GM21717 (cell line): Measurements from ENCODE around the gene PNKD.

ENCODE experiments used
- ATAC-seq: cut with Tn5 transposase; IDR thresholded peaks from one replicate; pipeline ENCODE4 v1.9.1; 2021; ENCODE audit warnings: mild to moderate bottlenecking, moderate library complexity; ENCODE audit not compliant: unreplicated experiment

PNKD gene, protein sequence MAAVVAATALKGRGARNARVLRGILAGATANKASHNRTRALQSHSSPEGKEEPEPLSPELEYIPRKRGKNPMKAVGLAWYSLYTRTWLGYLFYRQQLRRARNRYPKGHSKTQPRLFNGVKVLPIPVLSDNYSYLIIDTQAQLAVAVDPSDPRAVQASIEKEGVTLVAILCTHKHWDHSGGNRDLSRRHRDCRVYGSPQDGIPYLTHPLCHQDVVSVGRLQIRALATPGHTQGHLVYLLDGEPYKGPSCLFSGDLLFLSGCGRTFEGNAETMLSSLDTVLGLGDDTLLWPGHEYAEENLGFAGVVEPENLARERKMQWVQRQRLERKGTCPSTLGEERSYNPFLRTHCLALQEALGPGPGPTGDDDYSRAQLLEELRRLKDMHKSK

DNA sequence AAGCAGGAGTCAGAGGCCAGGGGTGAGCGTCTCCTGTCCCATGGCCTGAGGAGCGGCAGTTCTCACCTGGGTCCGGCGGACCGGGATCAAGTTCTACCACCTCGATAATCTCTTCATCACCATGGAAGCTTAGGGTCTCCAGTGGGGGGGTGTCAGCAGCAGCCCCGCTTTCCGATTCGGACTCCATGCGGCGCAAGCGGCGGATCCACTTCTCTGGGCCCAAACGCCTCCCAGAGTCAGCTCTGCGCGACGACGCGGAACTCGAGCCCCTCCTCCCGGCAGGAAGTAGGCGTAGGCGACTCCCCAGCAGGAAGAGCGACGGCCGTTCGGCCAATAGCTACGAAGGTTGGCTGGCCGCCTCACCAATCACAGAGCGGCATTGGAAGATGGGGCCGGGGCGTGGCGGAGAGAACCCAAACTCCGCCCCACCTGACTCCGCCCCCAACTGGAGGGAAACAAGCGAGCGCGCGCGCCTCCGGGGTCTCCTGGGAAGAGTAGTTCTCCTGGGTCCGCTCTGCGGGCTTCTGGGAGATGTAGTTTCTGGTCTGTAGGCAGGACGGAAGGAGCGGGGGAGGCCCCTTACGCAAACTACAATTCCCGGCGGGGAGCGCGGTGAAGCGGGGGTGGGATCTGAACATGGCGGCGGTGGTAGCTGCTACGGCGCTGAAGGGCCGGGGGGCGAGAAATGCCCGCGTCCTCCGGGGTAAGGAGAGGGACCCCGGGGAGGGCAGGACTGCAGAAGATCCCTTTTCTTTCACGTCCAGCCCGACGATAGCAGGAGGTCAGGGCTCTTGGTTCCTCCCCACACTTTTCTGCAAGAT is at the start of gene PNKD, which contains the start of gene AAMP:
Gene PNKD (plus strand): TSS at position 620 of the 821 bp plus-strand sequence. CDS start 17 bp downstream, at position 637.
Gene AAMP (minus strand): TSS at position 238 of the 821 bp plus-strand sequence. CDS start 51 bp downstream, at position 187.
- ATAC-seq, result peak; percentile 89

DNA sequence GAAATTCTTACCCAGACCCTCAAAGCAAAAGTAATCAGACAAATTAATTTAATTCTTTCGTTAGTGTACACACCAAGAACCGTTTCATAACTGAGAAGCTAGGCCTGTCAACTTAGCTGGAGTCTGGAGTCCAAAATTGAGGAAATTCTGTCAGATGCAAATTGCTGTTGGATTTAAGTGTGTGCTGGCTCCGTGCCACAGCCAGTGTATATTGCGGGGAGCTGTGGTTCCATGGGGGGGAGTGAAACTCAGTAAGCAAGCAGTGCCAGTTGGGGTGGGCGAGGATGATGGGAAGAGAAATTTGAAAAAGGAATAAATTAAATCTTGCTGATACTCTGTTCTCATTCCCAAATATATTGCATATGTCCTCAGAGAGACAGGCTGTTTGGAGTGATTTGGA is 49.3 kb upstream of the PNKD start:
- ATAC-seq, result no peak

DNA sequence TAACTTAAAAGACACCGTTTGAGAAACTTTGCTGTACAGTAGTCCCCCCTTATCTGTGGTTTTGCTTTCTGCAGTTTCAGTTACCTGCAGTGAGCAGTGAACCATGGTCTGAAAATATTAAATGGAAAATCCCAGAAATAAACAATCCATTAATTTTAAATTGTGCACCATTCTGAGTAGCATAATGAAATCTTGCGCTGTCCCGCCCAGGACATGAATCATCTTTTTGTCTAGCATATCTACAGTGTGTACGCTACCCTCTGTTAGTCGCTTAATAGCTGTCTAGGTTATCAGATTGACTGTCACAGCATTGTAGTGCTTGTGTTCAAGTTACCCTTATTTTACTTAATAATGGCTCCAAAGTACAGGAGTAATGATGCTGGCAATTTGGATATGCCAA is 47.3 kb upstream of the PNKD start:
- ATAC-seq, result no peak

DNA sequence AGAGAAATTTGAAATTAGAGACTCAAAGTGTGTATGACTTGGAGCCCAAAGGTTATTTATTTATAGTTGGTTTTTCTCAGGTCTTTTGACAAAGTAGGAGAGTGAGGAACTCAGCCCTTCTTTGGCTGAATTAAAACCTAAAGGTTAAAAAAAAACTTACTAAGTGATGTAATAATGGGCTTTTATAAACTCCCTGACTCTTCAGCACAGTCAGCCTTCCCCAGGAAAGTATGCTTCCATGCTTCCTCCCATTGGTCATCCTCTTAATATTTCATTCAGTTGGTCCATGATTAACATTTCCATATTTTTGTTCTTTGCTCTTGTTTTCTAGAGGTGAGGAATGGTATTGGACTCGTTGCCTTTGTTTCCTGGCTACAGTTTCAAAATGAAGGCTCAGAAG is 46.1 kb upstream of the PNKD start:
- ATAC-seq, result no peak

DNA sequence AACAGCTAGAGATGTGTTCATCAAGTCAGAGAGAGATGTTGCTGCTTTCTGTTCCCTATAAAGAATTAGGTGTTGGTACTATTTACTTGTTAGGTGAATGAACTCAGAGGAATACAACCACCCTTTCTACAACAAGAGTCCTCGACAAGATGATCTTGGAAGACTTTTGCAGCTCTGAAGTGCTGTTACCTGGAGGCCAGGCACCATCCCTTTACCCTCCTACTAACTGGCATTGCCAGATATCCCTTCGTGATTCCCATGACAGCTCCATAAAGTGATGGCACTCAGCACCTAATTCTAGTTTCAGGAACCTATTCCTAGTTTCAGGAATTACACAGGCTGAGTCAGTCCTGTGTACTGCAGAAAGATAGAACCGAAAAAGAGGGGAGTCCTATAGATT is 43.4 kb upstream of the PNKD start:
- no peak for ATAC-seq

DNA sequence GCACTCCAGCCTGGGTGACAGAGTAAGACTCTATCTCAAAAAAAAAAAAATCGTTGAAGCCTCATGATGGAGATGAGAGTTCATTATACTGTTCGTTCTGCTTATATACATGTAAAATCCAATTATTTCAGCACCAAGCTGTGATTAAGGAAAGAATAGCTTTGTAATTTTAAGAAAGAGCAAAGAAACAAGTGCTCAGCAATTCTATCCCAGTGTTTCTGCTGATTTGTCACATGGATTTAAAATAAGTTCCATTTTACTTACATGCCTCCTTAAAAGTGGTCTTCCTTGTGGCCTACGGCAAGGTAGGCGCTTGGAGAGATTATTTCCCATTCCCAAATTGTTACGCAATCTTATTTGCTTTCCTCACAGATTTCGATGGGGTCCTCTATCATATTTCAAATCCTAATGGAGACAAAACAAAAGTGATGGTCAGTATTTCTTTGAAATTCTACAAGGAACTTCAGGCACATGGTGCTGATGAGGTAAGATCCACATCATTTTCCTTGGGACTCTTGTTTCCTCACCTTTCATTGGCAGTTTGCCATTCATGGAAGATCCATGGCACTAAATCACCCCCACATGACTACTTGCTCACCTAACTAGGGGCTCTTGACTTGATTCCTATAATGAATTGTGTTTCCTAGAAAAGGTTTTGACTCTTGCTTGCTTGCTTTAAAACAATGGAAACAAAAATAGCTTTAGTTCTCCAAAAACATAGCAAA is 41.8 kb upstream of the PNKD start:
- no peak for ATAC-seq

DNA sequence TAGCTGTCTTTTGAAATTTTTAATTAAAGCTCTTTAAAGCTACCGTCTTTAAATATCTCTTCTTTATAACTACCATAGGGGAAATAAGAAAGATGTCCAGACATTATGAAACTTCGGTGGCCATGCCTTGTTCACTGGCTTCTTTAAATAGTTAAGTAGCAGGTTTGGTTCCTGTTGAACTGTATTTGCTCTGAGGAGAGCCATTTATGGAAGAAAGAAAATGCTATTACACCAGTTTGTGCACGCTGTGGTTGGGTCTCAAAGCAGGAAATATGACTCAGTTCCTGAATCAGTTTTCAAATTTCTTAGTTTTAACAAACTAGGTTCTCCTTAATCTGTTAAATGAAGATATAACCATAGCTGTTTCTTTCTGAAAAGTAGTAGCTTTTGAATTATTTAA is 41.1 kb upstream of the PNKD start:
- peak; percentile 87 for ATAC-seq

DNA sequence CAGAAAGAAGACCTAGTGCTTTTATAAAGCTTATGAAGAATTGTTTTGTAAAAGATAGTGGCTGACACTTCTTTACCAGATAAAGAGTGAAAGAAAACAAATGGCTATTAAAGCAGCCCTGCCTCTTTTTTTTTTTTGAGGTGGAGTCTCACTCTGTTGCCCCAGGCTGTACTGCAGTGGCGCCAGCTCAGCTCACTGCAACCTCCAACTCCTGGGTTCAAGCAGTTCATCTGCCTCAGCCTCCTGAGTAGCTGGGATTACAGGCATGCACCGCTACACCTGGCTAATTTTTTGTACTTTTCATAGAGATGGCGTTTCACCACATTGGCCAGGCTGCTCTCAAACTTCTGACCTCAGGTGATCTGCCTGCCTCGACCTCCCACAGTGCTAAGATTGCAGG is 40.5 kb upstream of the PNKD start:
- ATAC-seq, result no peak

DNA sequence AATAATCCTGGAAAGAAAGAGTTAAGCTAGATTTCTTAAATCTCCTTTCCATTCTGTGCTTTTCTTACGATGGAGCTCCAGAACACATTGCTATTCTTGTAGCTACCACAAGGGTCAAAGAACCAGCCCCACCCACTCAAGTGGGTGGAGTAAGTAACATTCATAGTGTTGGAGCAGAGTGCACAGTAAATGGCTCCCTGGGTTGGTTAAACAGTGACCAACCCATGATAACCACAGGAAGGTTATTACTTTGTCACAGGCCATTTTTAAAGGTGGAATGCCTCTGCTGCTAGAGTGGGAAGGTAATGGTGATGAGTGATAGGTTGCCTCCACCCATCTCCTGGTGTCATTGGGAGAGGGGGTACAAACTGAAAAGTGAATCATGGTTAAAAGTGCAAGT is 39.4 kb upstream of the PNKD start:
- ATAC-seq, result no peak

DNA sequence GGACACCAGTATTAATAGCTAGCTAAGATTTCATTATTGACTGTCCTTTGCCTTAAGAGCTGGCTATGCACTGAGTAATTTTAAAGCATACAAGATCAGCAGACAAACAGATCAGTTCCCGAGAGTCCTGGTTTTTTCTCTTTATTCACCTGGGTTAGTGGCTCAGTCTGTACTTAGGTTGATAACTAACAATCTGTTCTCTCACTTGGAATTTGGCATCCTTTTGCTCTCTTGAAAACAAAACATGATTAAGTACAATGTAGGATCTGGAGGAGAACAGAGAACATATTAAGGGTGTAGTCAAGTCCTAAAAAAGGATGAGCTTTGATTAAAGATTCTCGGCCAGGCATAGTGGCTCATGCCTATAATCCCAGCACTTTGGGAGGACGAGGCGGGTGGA is 36.8 kb upstream of the PNKD start:
- ATAC-seq, result no peak

DNA sequence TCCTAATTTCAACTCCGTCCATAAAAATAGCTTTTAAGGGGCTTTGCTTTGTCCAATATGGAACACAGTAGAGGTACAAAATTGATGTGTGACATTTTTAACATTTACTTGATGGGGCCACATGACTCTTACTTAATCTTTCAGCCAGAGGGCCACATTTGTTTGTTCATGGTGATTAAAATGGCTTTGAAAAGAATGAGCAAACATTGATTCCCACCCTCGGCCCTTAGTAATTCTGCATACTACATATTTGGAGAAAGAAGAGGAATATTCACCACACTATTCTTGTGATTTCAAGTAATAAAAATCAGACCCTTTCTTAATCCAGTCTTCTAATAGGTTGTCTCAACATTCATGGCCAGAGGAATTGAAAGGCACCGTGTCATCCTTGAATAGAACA is 35.8 kb upstream of the PNKD start:
- ATAC-seq, result no peak

DNA sequence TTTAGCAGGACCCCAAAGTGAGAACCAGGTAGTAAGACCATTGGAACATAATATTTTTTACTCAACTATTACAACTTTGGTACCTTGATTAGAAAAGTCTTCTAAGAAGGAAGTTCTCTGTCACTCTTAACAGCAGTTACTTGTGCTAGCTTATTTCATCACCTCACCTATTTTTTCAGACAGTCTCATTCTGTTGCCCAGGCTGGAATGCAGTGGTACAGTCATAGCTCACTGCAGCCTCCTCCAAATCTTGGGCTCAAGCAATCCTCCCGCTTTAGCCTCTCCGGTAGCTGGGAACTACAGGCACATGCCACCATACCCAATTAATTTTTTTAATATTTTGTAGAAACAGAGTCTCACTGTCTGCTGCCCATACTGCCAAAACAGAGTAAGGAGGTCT is 35.3 kb upstream of the PNKD start:
- no peak for ATAC-seq

DNA sequence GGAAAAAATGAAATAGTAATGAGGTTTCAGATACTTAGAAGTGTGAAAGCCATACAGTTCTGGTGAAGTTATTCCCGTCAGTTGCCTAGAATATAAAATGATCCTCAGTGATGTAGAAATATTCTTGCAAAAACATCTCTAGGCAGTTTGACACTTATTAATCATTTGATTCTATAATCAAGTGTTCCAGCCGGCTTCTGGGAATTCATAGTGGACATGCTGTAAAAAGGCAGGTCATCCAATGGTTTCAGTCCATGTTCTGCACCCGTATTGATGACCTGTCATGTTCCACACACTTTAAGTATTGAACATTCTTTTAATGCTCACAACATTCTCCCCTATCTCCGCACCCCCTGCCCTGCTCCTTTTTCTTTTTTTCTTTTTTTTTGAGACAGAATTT is 33.5 kb upstream of the PNKD start:
- ATAC-seq, result no peak

DNA sequence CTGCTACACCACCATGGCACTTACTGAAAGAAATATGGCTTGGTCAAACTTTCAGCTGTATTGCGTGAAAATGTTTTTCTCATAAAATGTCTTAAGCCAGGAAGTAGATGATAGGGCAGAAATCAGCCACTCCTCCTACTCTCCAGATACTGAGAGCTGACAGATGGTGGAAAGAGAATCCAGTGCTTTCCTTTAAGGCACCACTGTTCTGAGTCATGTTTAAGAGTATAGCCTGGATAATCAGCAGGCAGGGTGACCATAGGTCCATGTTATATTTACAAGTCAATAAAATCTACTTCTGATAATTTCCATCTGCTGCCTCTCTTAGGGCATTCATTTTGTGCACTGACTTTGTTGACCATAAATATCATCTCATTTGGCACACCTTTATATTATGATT is 31.4 kb upstream of the PNKD start:
- no peak for ATAC-seq

DNA sequence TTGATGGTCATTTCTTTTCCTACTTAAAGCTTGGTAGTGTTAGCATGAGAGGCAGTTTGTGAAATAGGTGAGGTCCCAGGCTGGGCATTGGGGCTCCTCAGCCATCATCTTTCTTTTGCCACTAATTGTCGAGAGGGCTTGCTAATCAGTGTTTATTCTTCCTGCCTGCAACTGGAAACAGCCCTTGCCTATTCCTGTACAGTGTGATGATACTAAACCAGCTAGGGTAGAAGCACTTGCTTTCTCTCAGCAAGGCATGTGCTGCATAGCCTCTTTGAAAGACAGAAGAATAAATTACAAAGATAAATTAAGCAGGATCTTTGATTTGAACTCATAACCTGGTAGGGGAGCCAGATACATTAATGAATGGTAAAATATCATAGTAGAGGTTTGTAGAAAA is 26.1 kb upstream of the PNKD start:
- no peak for ATAC-seq

DNA sequence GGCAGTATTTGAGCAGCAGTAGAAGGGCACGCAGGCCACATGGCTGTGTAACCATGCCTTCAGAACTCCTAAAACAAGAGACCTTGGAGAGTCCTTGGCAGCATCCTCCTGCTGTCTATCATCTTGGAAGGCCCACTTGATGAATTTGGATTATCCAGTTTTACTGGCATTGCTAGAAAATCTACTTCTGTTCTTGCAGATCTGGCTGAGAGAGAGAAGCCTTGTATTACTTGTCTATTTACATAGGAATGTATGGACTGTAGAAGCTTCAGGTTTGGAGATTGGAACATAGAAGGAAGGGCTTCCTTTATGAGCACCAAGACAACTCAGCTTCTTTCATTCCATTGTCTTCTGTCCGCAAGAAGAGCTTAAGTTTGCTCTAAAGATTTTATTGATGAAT is 25.7 kb upstream of the PNKD start:
- ATAC-seq, result no peak

DNA sequence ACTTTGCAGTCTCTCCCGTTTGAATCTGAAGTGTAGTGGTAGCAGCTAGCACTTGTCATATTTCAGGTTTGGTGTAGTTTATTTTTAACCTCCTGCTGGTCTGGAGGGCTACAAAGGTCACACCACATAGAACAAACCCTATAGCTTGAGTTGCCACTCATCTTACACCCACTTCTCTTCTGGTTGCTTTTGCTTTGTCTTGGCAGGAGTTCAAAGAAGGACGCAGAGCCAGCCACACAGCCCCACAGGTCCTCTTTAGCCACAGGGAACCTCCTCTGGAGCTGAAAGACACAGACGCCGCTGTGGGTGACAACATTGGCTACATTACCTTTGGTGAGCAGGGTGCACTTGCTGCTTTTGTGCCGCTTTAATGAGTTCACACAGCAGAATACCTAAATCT is 25.1 kb upstream of the PNKD start:
- no peak for ATAC-seq

DNA sequence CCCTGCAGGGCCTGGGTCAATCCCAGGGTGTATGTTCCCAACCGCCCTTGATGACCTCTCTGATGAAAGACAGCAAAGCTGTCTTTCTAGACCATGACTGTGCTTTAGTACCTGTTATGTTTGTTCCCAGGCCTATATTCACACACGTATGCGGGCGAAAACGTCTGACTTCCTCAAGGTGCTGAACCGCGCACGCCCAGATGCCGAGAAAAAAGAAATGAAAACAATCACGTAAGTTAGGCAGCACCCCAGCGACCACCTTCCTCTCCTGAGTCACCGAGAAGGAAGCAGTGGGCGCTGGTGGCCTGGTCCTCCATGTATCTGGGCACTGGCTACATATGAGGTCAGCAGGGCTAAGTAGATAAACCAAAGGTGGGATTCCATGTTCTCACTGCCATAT is 20.6 kb upstream of the PNKD start:
- ATAC-seq, result no peak

DNA sequence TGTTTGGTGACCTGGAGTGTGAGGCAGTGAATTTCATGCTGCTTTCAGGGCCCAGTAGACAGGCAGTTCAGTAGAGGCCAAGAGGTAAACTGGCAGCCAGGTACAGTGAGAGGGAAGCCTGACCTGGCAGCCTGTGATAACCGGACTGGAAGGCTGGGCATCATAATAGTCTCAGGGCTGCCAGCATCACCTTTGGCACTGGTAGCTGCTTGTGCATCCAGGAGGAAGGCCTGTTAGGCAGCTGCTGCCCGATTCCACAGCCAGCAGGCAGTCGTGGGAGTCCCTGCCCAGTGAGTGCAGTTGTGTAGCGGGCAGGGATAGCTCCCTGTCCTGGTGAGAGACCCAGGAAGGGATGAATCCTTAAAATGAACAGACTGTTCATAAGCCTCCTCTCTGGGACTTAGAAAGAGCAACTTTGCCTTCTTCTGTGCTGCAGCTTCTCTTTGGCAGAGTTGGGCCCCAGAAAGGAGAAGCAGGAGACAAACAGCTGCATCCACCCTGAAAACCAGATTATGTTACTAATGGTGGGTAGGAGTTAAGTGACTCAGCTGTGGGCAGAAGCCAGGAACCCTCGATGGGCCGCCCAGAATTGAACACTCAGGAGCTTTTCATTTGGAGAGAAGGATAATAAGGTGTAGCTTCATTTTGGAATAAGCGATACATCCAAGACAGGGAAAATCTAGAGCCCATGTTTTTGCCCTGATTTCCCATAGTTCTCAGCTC is 17.6 kb upstream of the PNKD start:
- ATAC-seq, result no peak

DNA sequence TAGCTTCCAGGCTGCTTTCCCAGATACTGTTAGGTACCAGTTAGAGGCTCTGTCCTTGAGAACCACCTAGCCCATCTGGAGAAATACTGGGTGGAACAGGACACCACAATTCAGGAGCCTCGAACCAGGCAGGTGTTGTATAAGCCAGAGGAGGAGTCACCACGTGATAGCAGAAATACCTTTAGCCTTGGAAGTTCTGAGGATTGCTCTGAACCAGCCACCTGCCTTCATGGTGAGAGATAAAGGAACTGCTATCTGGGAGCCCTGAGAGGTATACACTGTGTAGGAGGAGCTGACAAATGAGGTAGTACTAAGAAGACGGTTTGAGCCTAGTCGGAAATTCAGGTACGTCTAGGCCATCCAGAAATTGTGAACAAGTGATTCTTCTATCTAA is 17.1 kb upstream of the PNKD start:
- ATAC-seq, result no peak

DNA sequence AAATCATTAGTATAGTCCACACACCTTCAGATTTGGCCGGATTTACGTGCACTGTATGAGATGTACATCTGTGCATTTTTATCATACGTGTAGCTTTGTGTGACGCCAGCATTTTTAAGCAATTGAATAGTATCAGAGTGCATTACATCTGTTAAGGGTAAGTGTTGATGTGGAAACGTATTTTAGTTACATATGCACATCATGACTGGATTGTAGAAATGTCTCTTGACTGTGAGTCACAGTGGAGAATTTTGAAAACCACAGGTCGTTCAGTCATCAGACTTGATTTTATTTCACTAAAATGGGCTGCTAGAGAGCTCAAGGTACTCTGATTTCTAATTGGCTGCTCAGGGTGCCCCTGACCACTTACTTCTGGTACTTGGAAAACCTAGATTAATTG is 14.9 kb upstream of the PNKD start:
- no peak for ATAC-seq
